ENCODE data around the gene KRT72.

DNA sequence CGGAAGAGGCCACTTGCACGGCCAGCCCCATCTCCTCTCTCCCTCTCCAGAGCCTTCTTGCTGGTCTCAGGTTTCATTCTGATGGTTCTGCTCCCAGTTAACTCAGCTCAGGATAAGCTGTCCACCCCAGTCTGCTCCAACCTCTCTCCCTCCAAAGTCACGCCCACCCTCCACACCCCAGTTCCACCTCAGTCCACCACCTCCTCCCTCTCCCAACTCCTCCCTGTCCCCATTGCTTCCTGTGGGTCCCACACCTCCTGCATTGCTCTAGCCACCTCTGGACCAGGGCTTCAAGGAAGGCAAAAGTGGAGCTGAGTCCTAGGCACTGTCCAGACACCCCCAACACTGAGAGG lies 61.5 kb downstream of the KRT72 start:
- TF ChIP-seq, protein P1, sequence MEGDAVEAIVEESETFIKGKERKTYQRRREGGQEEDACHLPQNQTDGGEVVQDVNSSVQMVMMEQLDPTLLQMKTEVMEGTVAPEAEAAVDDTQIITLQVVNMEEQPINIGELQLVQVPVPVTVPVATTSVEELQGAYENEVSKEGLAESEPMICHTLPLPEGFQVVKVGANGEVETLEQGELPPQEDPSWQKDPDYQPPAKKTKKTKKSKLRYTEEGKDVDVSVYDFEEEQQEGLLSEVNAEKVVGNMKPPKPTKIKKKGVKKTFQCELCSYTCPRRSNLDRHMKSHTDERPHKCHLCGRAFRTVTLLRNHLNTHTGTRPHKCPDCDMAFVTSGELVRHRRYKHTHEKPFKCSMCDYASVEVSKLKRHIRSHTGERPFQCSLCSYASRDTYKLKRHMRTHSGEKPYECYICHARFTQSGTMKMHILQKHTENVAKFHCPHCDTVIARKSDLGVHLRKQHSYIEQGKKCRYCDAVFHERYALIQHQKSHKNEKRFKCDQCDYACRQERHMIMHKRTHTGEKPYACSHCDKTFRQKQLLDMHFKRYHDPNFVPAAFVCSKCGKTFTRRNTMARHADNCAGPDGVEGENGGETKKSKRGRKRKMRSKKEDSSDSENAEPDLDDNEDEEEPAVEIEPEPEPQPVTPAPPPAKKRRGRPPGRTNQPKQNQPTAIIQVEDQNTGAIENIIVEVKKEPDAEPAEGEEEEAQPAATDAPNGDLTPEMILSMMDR (IDR thresholded peaks at IDR 0.05): no peak
- TF ChIP-seq EP300 (IDR thresholded peaks at IDR 0.05): no peak
- TF ChIP-seq POLR2A (IDR thresholded peaks at IDR 0.05; ENCODE audit: low read depth): no peak
- TF ChIP-seq POLR2AphosphoS5 (IDR thresholded peaks at IDR 0.05): no peak

Measured in esophagus muscularis mucosa (tissue), 4 donors.